Measurements from ENCODE around the gene CTSS. TPM values are rescaled to one million over a fixed set of nuclear protein-coding genes. Genes with fewer than 3 reads are reported as not detected.

CTSS gene
- total RNA-seq, 3 donors from 2014 or later (not counting 1 experiment from before 2014, with no cell fraction given), result 169 to 245 (median 229) TPM

GRCh38 chr1:150760013-150760412, 5.6 kb downstream of the CTSS start:
- Mint-ChIP-seq H3K4me3 (no peak overlapping the region), H3K9me3 (no peaks in the 10 kb centered on the region), H3K27me3 (ENCODE audit: low read depth in 2 of 2) (no peaks in the 10 kb centered on the region), H3K27ac (peak overlapping the region in 1 of 2 donors; percentile 21), H3K36me3 (peaks cover 16% of the 10 kb centered on the region), H3K4me1 (peaks cover 35 to 46% of the 10 kb centered on the region in 2 donors)
- ATAC-seq (no peak), DNase-seq (no peak)
- no peak overlapping the region for H3K27ac ChIP-seq (ENCODE audit: low read length)
- intact Hi-C loops (cut with micrococcal nuclease), result loop anchor here (10.0 kb wide), 1 partner anchor 195 kb away; no protein-coding TSS in a partner anchor
- no peaks in the 10 kb centered on the region for H3K27me3 ChIP-seq (ENCODE audit: control insufficient read depth, insufficient read depth, low read length)
- 80% methylated on average over 1 of the region's 3 CpGs for WGBS (ENCODE audit: insufficient coverage)
- H3K9me3 ChIP-seq (ENCODE audit: control insufficient read depth, insufficient read depth, low read length), result no peaks in the 10 kb centered on the region
- TF ChIP-seq, protein P1, sequence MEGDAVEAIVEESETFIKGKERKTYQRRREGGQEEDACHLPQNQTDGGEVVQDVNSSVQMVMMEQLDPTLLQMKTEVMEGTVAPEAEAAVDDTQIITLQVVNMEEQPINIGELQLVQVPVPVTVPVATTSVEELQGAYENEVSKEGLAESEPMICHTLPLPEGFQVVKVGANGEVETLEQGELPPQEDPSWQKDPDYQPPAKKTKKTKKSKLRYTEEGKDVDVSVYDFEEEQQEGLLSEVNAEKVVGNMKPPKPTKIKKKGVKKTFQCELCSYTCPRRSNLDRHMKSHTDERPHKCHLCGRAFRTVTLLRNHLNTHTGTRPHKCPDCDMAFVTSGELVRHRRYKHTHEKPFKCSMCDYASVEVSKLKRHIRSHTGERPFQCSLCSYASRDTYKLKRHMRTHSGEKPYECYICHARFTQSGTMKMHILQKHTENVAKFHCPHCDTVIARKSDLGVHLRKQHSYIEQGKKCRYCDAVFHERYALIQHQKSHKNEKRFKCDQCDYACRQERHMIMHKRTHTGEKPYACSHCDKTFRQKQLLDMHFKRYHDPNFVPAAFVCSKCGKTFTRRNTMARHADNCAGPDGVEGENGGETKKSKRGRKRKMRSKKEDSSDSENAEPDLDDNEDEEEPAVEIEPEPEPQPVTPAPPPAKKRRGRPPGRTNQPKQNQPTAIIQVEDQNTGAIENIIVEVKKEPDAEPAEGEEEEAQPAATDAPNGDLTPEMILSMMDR (IDR thresholded peaks at IDR 0.05), result no peak
- no peak overlapping the region for H3K4me3 ChIP-seq (ENCODE audit: low read length)
- peaks cover 39% of the 10 kb centered on the region for H3K36me3 ChIP-seq (ENCODE audit: control insufficient read depth, insufficient read depth, low read length)
- H3K4me1 ChIP-seq (ENCODE audit: control insufficient read depth, insufficient read depth, low read length), result peaks cover 16% of the 10 kb centered on the region

DNA sequence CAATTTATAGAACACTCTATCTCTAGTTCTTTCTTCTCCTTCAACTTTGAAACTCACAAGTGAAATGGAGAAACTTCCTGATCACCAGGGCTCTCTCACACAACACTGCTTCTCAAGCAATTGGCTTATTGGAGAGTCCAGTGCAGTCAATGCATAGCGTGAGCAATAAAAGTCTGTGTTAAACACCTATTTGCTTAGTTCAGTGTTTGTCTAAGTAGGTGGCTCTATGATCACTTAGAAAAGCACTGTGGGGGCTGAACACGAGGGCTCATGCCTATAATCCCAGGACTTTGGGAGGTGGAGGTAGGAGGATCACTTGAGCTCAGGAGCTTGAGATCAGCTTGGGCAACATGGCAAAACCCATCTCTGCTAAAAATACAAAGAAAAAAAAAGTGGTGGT, 12.2 kb downstream of the CTSS start:
- no peaks in the 10 kb centered on the region for H3K27me3 ChIP-seq (ENCODE audit: control insufficient read depth, insufficient read depth, low read length)
- intact Hi-C loops (cut with micrococcal nuclease), result no loop called here
- H3K4me1 ChIP-seq (ENCODE audit: control insufficient read depth, insufficient read depth, low read length), result no peaks in the 10 kb centered on the region
- DNase-seq (no peak), ATAC-seq (no peak)
- Mint-ChIP-seq H3K27me3 (ENCODE audit: low read depth in 2 of 2) (no peaks in the 10 kb centered on the region), H3K4me1 (no peaks in the 10 kb centered on the region), H3K36me3 (peaks cover 10% of the 10 kb centered on the region), H3K4me3 (no peak overlapping the region), H3K9me3 (no peaks in the 10 kb centered on the region), H3K27ac (no peak overlapping the region)
- no peaks in the 10 kb centered on the region for H3K9me3 ChIP-seq (ENCODE audit: control insufficient read depth, insufficient read depth, low read length)
- 100% methylated on average over 2 of the region's 2 CpGs for WGBS (ENCODE audit: insufficient coverage)
- TF ChIP-seq, protein P1 (IDR thresholded peaks at IDR 0.05), result no peak
- H3K27ac ChIP-seq (ENCODE audit: low read length), result no peak overlapping the region
- peaks cover 83% of the 10 kb centered on the region for H3K36me3 ChIP-seq (ENCODE audit: control insufficient read depth, insufficient read depth, low read length)
- H3K4me3 ChIP-seq (ENCODE audit: low read length), result no peak overlapping the region

- no peak overlapping the region for H3K4me3 Mint-ChIP-seq
- Histone ChIP-seq H3K27me3 (ENCODE audit: control insufficient read depth, insufficient read depth, low read length) (no peaks in the 10 kb centered on the region), H3K9me3 (ENCODE audit: control insufficient read depth, insufficient read depth, low read length) (no peaks in the 10 kb centered on the region), H3K4me3 (ENCODE audit: low read length) (no peak overlapping the region), H3K27ac (ENCODE audit: low read length) (no peak overlapping the region), H3K4me1 (ENCODE audit: control insufficient read depth, insufficient read depth, low read length) (no peaks in the 10 kb centered on the region), H3K36me3 (ENCODE audit: control insufficient read depth, insufficient read depth, low read length) (peaks cover 83% of the 10 kb centered on the region)
- ATAC-seq (no peak), DNase-seq (no peak)
- peaks cover 10% of the 10 kb centered on the region for H3K36me3 Mint-ChIP-seq
- no peaks in the 10 kb centered on the region for H3K27me3 Mint-ChIP-seq (ENCODE audit: low read depth in 2 of 2)
- no peaks in the 10 kb centered on the region for H3K4me1 Mint-ChIP-seq
- H3K27ac Mint-ChIP-seq, result no peak overlapping the region
- TF ChIP-seq, protein P1 (IDR thresholded peaks at IDR 0.05), result no peak
- WGBS (ENCODE audit: insufficient coverage), result 98% methylated on average over 3 of the region's 6 CpGs
- H3K9me3 Mint-ChIP-seq, result no peaks in the 10 kb centered on the region
- intact Hi-C loops (cut with micrococcal nuclease), result no loop called here
Measured at GRCh38 chr1:150751443-150751842, 14.1 kb downstream of the CTSS start.

- Mint-ChIP-seq H3K4me1 (no peaks in the 10 kb centered on the region), H3K27ac (peak overlapping the region in 1 of 2 donors; percentile 39), H3K27me3 (ENCODE audit: low read depth in 2 of 2) (no peaks in the 10 kb centered on the region), H3K4me3 (no peak overlapping the region), H3K9me3 (no peaks in the 10 kb centered on the region), H3K36me3 (peaks cover 10% of the 10 kb centered on the region)
- Histone ChIP-seq H3K36me3 (ENCODE audit: control insufficient read depth, insufficient read depth, low read length) (peaks cover 87% of the 10 kb centered on the region), H3K27me3 (ENCODE audit: control insufficient read depth, insufficient read depth, low read length) (no peaks in the 10 kb centered on the region), H3K9me3 (ENCODE audit: control insufficient read depth, insufficient read depth, low read length) (no peaks in the 10 kb centered on the region), H3K27ac (ENCODE audit: low read length) (no peak overlapping the region), H3K4me3 (ENCODE audit: low read length) (no peak overlapping the region), H3K4me1 (ENCODE audit: control insufficient read depth, insufficient read depth, low read length) (no peaks in the 10 kb centered on the region)
- TF ChIP-seq, protein P1 (IDR thresholded peaks at IDR 0.05), result no peak
- intact Hi-C loops (cut with micrococcal nuclease), result no loop called here
- ATAC-seq, result no peak
- WGBS (ENCODE audit: insufficient coverage), result over 99% methylated on average over 6 of the region's 8 CpGs
- DNase-seq, result no peak
Measured at GRCh38 chr1:150749720-150750311, 15.8 kb downstream of the CTSS start.
